HepG2 (cell line): ENCODE data around the gene MFSD11. TPM values are rescaled to one million over a fixed set of nuclear protein-coding genes. Genes with fewer than 3 reads are reported as not detected.

Experiments
- AFF4 ChIP-seq: sonication (generic); formaldehyde crosslinking; IDR thresholded peaks from 2 replicates; pipeline ENCODE4 v1.4.0; 2020; ENCODE audit warnings: missing genetic modification reagents
- CHD2 ChIP-seq: IDR thresholded peaks from 2 replicates; pipeline ENCODE4 v1.6.1; 2011; ENCODE audit warnings: low read depth, low read length, improper control_type of control experiment
- ETV6 ChIP-seq: sonication (generic); formaldehyde crosslinking; conservative IDR thresholded peaks from 2 replicates; pipeline ENCODE4 v1.4.0; 2020; ENCODE audit warnings: missing genetic modification reagents
- HNRNPUL1 ChIP-seq: fragments of 200-400 bp; formaldehyde crosslinking; IDR thresholded peaks from 2 replicates; pipeline ENCODE4 v1.6.1; 2017; ENCODE audit warnings: low read depth, mild to moderate bottlenecking, low read length, moderate library complexity
- IRF9 ChIP-seq: sonication (generic); formaldehyde crosslinking; IDR thresholded peaks from 2 replicates; pipeline ENCODE4 v1.8.0; 2022; ENCODE audit warnings: missing genetic modification reagents, mild to moderate bottlenecking, borderline replicate concordance
- MYNN ChIP-seq: sonication (generic); formaldehyde crosslinking; IDR thresholded peaks from 2 replicates; pipeline ENCODE4 v1.4.0; 2020; ENCODE audit warnings: mild to moderate bottlenecking, low read depth, missing genetic modification reagents
- NCOA1 ChIP-seq: sonication (generic); formaldehyde crosslinking; IDR thresholded peaks from 2 replicates; pipeline ENCODE4 v1.9.0; 2021; ENCODE audit warnings: missing genetic modification reagents
- POLR2G ChIP-seq: fragments of 200-400 bp; formaldehyde crosslinking; IDR thresholded peaks from 2 replicates; pipeline ENCODE4 v1.6.1; 2018; ENCODE audit warnings: mild to moderate bottlenecking, low read depth, low read length, moderate library complexity
- RBFOX2 ChIP-seq: fragments of 200-400 bp; formaldehyde crosslinking; IDR thresholded peaks from 2 replicates; pipeline ENCODE4 v1.6.1; 2017; ENCODE audit warnings: low read depth, mild to moderate bottlenecking, low read length
- RNF2 ChIP-seq: fragments of 450-650 bp; conservative IDR thresholded peaks from 2 replicates; pipeline ENCODE4 v1.6.1; 2016; ENCODE audit warnings: low read depth
- SKIL ChIP-seq: sonication (generic); formaldehyde crosslinking; IDR thresholded peaks from 2 replicates; pipeline ENCODE4 v1.8.0; 2022; ENCODE audit warnings: missing genetic modification reagents, mild to moderate bottlenecking, moderate library complexity, borderline replicate concordance
- SMC3 ChIP-seq: IDR thresholded peaks from 2 replicates; pipeline ENCODE4 v1.6.1; 2011; ENCODE audit warnings: low read length, improper control_type of control experiment
- SRSF1 ChIP-seq: fragments of 200-400 bp; formaldehyde crosslinking; optimal IDR thresholded peaks from 2 replicates; pipeline ENCODE3; 2017; ENCODE audit warnings: mild to moderate bottlenecking, low read depth, low read length, moderate library complexity
- ZBTB43 ChIP-seq: sonication (generic); formaldehyde crosslinking; conservative IDR thresholded peaks from 2 replicates; pipeline ENCODE4 v1.4.0; 2020; ENCODE audit warnings: missing genetic modification reagents
- ZNF12 ChIP-seq: sonication (generic); formaldehyde crosslinking; IDR thresholded peaks from 2 replicates; pipeline ENCODE4 v1.5.0; 2020; ENCODE audit warnings: missing genetic modification reagents
- ZNF839 ChIP-seq: sonication (generic); formaldehyde crosslinking; IDR thresholded peaks from 2 replicates; pipeline ENCODE4 v1.4.0; 2020; ENCODE audit warnings: missing genetic modification reagents, mild to moderate bottlenecking, borderline replicate concordance
- polyA plus RNA-seq, 8 experiments: library from polyadenylated mRNA; depleted of rRNA in 3 of 8; stranded (reverse) in 7 of 8; unstranded in 1 of 8; fragments of >200 nt; fragmentation: Illumina TruSeq in 4 of 8; extraction: Trizol in 4 of 8; gene quantifications; 2 replicates each; pipeline versions ENCODE4 v1.2.1 to v1.2.3, GENCODE V29; 2011 to 2016; ENCODE audit warnings: low read depth in 4 of 8, missing spikeins in 1 of 8, mixed read lengths in 1 of 8; ENCODE audit not compliant: insufficient read depth in 1 of 8
- total RNA-seq, 5 experiments: library from RNA; depleted of rRNA; stranded (reverse); fragments of >200 nt; fragmentation: Illumina TruSeq; extraction: Trizol; gene quantifications; 2 replicates each; pipeline ENCODE4 v1.2.3, GENCODE V29; 2016; ENCODE audit warnings: low read depth in 1 of 5
- TF ChIP-seq, protein P1 (sequence below): sonication (generic); formaldehyde crosslinking; IDR thresholded peaks from 2 replicates; pipeline ENCODE4 v1.5.1; 2020; ENCODE audit warnings: mild to moderate bottlenecking, moderate library complexity, missing genetic modification reagents
- TF ChIP-seq, protein P2 (sequence below): sonication (generic); formaldehyde crosslinking; IDR thresholded peaks from 2 replicates; pipeline ENCODE4 v1.4.0; 2020; ENCODE audit warnings: low read depth, mild to moderate bottlenecking, missing genetic modification reagents

MFSD11 gene
- total and polyA plus RNA-seq, 2 of the 13 experiments (the other 11 are each of a cell fraction or from before 2014, with no cell fraction given) = 26.1 to 36.3 TPM

GRCh38 chr17:76691379-76692191 lies 46.3 kb upstream of the MFSD11 start (continued):
- TF ChIP-seq IRF9 (CRISPR knock-in tag) (no peak), ETV6 (CRISPR knock-in tag) (no peak), AFF4 (no peak), ZNF12 (no peak), SMC3 (no peak), HNRNPUL1 (no peak), SRSF1 (no peak), SKIL (CRISPR knock-in tag) (peak; percentile 89), RNF2 (no peak), ZNF839 (CRISPR knock-in tag) (no peak), NCOA1 (CRISPR knock-in tag) (no peak), MYNN (CRISPR knock-in tag) (no peak), ZBTB43 (peak; percentile 69; the same call in 1 of the 2 replicates), CHD2 (no peak), POLR2G (no peak), RBFOX2 (no peak)
- TF ChIP-seq, protein P1, sequence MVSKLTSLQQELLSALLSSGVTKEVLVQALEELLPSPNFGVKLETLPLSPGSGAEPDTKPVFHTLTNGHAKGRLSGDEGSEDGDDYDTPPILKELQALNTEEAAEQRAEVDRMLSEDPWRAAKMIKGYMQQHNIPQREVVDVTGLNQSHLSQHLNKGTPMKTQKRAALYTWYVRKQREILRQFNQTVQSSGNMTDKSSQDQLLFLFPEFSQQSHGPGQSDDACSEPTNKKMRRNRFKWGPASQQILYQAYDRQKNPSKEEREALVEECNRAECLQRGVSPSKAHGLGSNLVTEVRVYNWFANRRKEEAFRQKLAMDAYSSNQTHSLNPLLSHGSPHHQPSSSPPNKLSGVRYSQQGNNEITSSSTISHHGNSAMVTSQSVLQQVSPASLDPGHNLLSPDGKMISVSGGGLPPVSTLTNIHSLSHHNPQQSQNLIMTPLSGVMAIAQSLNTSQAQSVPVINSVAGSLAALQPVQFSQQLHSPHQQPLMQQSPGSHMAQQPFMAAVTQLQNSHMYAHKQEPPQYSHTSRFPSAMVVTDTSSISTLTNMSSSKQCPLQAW (CRISPR knock-in tag) = peak; percentile 83
- TF ChIP-seq, protein P2, sequence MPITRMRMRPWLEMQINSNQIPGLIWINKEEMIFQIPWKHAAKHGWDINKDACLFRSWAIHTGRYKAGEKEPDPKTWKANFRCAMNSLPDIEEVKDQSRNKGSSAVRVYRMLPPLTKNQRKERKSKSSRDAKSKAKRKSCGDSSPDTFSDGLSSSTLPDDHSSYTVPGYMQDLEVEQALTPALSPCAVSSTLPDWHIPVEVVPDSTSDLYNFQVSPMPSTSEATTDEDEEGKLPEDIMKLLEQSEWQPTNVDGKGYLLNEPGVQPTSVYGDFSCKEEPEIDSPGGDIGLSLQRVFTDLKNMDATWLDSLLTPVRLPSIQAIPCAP = no peak
